Thyroid gland (tissue), 4 donors: ENCODE measurements around the gene MKNK1.

Experiments used
- CTCF ChIP-seq, 6 experiments: fragments of 200-600 bp in 3 of 6; fragments of 450-650 bp in 3 of 6; sonication (generic) in 3 of 6; IDR thresholded peaks; one replicate each; pipeline ENCODE4 v1.5.1; 2016 to 2019; ENCODE audit warnings: antibody characterized with exemption in 6 of 6, mild to moderate bottlenecking in 2 of 6, inconsistent platforms in 1 of 6, moderate library complexity in 1 of 6
- POLR2A ChIP-seq, 2 donors: fragments of 450-650 bp; IDR thresholded peaks; one replicate each; pipeline ENCODE4 v1.6.1; 2017; ENCODE audit warnings: antibody characterized with exemption in 2 of 2, mild to moderate bottlenecking in 2 of 2, moderate library complexity in 1 of 2

- TF ChIP-seq CTCF (IDR thresholded peaks at IDR 0.05) (no peak), POLR2A (IDR thresholded peaks at IDR 0.05) (no peak)
Observed at GRCh38 chr1:46516200-46516950, 87.7 kb downstream of the MKNK1 start.
